COR-L47 (cell line): Measurements from ENCODE around the gene PRKN.

Experiments
- DNase-seq: peaks from one replicate; lab custom pipeline; 2025; lab: John Stamatoyannopoulos, UW

Gene PRKN

DNA sequence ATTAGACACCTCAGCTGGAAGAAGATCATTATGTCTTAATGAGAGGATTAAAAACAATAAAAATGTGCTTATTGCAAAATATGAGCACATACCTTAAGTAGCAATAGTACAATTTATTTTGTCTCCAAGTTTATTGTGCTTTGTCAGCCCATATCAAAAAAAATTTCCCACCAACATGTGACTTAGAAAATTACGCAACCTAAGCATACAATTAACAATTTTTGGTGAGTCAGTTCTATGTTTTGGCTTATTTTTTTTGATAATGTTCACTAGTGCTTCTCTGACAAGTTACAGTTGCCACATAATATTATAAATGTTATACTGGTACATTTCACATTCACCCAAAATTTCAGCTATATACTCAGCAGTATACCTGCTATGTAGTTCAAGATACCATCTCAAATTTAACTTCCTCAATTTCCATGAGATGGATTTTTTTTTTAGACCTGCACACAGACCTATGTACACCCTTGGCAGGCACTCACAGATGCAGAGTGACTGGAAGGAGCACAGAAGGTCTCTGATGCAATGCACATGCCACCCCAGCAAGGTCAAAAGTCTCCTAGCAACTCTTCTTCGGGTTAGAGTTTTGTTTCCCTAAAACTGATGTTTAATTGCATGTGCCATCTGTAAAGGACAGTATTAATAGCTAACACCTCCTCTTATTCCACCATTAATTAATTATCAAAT, 112.4 kb downstream of the PRKN start:
- no peak for DNase-seq

DNA sequence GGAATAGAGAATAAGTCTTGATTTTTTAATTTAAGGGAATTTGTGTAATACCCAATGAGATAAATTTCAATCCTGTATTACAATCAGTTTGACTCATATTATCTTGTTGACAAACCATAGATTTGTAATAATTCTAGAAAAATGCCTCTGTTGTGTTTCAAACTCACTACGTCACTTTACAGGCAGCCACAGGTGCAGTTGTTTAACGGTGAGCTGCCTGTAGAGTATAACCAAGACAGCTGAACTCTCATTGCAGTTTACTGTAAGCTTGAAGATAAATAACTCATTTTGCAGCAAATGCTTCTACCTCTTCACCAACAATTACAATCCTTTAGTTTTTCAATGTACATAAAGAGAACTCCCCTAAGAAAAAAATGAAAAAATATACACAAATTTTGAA, 114.3 kb downstream of the PRKN start:
- no peak for DNase-seq

DNA sequence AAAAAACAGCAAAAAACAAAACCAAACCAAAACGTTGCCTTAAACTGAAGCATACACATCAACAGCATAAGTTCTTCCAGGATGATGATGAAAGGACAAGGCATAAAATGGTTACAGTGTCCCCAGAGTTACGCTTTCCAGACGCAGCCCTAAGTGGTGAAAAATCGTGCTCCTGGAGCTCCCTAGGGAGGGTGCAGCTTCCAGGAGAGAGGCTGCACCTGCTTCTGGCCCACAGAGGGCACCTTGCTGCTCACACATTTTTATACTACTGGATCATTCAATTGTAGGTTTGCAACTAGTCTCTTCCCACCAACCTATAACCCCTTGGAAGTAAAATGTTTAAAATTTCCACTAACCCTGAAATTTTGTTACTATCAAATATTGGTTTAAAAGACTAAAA, 115.0 kb downstream of the PRKN start:
- DNase-seq = no peak

GRCh38 chr6:162610351-162610750, 117.2 kb downstream of the PRKN start:
- no peak for DNase-seq

DNA sequence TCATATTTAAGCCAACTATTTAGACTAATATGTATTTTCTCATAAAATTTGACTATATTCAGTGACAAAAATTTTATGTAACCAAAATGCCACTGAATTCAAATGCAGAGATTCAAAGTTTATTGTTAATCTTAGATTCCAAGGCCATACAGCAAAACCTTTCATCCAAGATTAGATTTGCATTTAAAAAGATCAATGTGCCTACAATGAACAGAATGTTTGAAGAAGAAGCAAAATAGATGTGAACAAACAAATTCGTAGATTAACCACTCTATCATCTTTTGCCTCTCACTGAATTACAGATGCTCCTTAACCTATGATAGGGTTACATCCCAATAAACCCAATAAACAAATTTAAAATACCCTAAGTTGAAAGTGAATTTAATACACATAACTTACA, 121.7 kb downstream of the PRKN start:
- DNase-seq = no peak

DNA sequence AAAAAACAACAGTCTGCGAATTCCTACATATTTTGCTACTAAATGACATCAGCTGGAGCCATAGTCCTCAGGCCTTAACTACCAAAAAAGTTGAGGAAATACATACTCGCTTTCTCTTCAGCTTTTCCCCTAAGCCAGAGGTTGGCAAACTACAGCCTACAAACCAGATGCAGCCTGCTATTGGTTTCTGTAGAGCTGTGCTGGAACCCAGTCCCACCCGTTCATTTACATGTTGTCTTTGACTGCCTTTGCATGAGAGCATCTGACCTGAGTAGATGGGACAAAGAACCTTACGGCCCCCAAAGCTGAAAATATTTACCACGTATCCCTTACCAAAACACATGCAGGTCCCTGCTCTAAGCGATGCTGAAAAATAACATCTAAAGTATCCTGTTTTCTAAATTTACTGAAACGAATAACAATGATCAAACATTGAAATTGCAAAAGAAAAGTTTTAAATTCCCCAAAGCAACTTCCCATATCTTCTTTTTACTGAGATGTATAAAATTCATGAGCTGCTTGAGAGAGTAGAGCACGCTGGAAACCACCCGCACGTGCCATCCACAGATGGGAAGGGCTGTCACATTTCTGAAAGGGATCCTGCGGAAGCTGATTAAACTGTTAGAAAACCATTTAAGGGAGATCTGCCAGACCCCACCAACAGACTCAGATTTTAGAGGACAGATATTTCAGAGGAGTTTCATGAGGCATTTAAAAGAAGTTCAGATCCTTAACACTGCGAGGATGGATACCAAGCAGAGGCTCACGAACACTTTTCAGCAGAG, 124.1 kb downstream of the PRKN start:
- DNase-seq = no peak

DNA sequence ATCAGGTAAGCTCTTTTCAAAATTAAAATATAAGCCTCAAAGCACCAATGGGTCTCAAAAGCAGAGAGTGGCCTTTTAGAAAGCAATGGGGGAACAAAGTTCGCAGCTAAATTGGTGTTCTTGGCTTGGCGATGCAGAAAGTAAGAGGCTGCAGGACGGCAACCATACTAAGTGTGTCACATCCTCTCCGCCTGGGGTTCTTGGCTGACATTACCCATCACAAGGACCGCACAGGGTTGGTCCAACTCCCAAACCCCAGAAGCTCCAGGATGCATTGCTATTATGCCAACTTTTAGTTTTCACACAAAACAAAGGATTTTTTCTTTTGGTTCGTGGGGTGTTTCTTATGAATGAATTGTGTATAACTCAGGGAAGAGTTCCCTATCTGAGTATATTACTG, 124.8 kb downstream of the PRKN start:
- DNase-seq = no peak

DNA sequence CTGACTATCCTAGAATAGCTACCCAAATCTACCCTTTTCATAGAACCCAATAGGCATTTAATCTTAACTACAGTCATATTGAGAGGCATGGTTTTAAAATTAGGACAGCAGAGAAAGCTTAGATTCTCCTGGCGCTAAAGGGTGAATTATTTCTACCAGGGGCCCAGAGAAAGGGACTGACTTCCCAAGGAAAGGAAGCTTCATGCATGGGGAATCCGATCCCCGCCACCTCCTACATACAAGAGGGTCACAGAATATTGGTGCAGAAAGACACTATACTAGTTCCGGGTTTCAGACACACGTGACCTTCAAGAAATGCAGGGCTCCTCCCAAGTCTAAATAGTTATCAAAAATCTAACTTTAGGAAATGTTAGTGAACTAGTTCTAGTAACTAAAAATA, 130.9 kb downstream of the PRKN start:
- no peak for DNase-seq

GRCh38 chr6:162591517-162591916, 136.0 kb downstream of the PRKN start:
- DNase-seq = no peak

- no peak for DNase-seq
These were observed 145.4 kb downstream of the PRKN start for GRCh38 chr6:162581988-162582780.

DNA sequence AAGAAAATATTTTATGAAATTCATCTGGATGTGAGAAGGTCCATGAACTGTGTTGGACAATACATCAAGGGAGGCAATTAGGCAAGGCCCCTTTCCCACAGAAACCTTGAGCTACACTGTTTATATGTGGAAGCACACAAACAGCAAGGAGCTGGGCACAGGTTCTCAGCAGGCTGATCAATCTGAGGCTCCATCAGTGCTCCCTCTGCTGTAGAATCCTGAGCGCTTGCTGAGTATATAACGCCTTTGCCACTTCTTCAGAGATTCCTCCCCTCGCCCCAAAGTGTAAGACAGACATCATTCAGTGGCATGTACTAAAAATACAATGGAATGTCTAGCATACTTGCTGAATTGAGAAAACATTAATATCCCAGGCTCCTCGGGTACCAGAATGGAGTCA, 146.9 kb downstream of the PRKN start:
- no peak for DNase-seq

- no peak for DNase-seq
These were observed 151.6 kb downstream of the PRKN start for GRCh38 chr6:162576016-162576415.

- DNase-seq = no peak
These were observed 155.3 kb downstream of the PRKN start for GRCh38 chr6:162572240-162572639.

GRCh38 chr6:162568266-162568665, 159.3 kb downstream of the PRKN start:
- DNase-seq = no peak

DNA sequence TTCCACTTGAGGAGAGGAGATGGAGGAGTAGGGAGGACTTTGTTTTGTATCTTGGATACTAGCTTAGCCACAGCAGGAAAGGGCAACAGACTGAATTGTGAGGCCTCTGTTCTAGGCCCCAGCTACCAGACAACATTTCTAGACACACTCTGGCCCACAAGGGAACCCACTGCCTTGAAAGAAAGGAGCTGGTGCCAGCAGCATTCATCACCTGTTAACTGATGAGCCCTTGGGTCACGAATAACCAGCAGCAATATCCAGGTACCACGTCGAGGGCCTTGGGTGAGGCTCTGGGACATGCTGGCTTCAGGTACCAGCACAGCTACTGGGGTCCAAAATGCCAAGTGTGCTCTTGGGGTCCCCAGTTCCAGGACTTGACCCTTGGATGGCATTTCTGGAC, 165.5 kb downstream of the PRKN start:
- no peak for DNase-seq

DNA sequence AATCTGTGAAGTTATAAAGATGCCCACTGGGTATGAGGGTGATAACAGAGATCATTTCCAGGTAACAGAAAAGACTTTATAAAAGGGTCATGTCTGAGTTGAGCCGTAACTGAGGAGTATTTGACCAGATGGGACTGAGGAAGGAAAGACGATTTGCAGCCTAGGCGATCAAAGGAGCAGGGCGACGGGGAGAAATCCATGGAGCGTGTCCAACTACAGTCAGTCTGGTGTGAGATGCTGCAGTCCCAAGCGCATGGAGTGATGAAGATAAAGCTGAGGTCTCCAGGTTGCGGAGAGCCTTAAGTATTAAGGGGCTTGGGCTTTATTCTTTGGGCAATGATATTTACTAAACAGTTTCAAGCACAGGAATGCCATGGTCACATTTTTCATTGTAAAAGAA, 166.7 kb downstream of the PRKN start:
- no peak for DNase-seq

DNA sequence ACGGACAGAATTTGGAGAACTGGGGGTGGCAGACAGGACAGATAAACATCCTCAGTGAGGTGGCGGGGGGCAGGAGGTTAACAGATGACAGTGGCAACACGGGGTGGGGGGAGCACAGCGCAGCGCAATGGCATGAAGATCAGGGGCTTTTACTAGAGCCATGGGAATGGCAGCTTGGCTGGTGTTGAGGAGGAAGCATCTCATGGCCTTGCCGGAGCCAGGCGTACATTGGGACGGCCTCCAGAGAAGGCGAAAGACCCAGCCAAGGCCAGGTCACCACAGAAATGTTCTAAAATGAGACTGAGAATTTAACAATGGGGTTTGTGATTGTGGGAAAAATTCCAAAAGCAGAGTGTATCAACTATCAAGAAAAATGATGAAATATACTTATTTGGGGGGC, 173.0 kb downstream of the PRKN start:
- DNase-seq = no peak

DNA sequence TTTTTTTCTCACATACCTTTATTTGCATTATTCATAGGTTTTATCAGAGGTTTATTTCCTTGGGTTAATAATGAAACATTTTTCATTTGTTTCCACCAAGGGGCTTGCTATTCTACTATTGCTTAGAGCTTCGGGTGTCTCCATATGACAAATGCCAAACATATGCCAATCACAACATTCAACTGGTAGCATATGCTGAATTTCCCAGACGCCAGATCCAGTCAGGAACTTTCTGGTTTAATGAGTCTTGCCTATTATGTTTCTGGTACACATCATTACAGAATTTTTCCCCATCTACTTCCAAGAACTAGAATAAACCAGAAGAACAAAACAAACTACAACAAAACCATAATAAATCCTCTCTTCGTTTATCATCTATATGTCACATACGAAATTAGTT, 180.7 kb downstream of the PRKN start:
- DNase-seq = no peak

DNA sequence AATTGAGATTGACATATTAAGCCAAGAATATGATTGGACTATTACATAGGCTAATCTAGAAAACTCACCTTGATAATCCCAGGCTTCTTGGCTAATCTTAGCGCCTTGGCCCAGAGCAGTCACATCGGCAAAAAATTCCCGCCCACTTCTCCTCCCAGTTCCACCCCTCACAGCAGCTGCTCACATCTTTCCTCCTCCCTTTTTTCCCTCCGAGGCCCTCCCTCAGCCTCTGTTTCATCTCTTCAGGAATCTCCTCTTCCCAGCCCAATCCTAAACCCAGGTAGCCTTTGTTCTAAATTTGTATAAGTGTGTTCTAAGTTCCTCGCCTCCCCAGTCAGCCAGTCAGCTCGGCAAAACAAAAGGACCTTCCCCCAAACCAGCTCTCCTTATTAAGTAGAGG, 184.3 kb downstream of the PRKN start:
- DNase-seq = no peak

DNA sequence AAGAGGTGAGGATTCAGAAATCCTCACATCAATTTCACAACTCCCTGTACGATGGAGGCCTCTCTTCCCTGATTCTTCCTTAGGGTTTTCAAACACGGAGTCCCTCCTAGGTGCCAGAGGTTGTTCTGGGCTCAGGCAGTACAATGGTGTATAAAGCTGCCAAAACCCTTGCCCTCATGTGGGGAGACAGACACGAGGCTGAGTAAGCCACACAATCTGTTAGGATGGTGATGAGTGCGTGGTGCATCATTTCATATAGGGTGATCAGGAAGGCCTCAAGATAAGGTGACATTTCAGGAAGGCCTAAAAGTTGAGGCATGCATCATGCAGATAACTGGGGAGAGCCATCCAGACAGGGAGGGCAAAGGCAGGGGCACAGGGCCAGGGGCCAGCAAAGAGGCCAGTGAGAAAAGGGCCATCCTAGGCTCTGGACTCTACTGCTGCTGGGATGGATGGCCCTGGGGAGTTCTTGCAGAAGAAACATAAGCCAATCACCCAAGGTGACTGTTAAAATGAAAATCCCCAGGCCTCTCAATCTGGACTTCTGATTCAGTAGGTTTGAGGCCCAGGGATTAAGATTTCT, 186.5 kb downstream of the PRKN start:
- DNase-seq = no peak

- DNase-seq = no peak
These were observed 188.2 kb downstream of the PRKN start for GRCh38 chr6:162539321-162539720.

GRCh38 chr6:162538643-162539064, 188.9 kb downstream of the PRKN start:
- peak; percentile 61 for DNase-seq

GRCh38 chr6:162533009-162533400, 194.6 kb downstream of the PRKN start:
- DNase-seq = no peak
